GM12872 (cell line): ENCODE results near the gene CRADD.

ENCODE experiments used
- TF ChIP-seq, protein P1 (sequence below): IDR thresholded peaks from 3 replicates; pipeline ENCODE4 v1.5.1; 2011; ENCODE audit warnings: low read depth, mild to moderate bottlenecking, low read length, moderate library complexity; ENCODE audit not compliant: insufficient read depth

Gene CRADD

DNA sequence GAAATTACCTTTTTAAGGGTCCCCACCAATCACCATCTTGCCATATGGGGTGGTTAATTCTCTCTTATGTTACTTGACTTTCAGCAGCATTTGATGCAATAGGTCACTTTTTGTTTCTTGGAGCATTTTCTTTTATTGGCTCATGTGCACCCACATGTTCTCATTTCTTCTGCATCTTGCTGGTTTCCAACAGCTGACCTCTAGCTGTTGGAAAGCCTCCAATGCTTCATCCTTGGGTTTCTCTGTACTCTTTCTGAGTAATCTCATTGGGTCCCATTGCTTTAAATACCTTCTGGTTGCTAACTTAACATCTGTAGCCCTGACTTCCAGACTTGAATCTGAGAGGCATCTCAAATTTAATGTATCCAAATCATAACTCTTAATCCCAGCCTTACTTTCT, 116.8 kb downstream of the CRADD start:
- TF ChIP-seq, protein P1, sequence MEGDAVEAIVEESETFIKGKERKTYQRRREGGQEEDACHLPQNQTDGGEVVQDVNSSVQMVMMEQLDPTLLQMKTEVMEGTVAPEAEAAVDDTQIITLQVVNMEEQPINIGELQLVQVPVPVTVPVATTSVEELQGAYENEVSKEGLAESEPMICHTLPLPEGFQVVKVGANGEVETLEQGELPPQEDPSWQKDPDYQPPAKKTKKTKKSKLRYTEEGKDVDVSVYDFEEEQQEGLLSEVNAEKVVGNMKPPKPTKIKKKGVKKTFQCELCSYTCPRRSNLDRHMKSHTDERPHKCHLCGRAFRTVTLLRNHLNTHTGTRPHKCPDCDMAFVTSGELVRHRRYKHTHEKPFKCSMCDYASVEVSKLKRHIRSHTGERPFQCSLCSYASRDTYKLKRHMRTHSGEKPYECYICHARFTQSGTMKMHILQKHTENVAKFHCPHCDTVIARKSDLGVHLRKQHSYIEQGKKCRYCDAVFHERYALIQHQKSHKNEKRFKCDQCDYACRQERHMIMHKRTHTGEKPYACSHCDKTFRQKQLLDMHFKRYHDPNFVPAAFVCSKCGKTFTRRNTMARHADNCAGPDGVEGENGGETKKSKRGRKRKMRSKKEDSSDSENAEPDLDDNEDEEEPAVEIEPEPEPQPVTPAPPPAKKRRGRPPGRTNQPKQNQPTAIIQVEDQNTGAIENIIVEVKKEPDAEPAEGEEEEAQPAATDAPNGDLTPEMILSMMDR: no peak

DNA sequence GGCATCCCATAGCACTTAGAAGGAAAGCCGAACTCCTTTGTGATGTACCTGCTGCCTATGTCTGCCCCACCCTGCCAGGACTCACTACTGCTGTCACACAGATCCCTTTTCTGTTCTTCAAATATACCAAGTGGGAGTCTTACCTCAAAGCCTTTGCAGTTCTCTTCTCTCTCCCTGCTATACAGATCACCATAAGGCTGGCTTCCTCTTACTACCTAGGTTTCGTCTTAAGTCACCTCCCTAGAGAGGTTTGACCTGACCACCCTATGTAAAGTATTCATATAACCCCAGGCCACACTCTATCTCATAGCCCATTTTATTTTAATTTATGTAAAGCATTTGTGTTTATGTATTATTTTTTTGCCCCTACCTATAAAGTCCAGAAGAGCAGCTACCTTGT, 117.6 kb downstream of the CRADD start:
- TF ChIP-seq, protein P1: no peak

- TF ChIP-seq, protein P1: no peak
These were observed 118.2 kb downstream of the CRADD start for GRCh38 chr12:93795352-93795751.

GRCh38 chr12:93796729-93797128, 119.6 kb downstream of the CRADD start:
- TF ChIP-seq, protein P1: no peak

DNA sequence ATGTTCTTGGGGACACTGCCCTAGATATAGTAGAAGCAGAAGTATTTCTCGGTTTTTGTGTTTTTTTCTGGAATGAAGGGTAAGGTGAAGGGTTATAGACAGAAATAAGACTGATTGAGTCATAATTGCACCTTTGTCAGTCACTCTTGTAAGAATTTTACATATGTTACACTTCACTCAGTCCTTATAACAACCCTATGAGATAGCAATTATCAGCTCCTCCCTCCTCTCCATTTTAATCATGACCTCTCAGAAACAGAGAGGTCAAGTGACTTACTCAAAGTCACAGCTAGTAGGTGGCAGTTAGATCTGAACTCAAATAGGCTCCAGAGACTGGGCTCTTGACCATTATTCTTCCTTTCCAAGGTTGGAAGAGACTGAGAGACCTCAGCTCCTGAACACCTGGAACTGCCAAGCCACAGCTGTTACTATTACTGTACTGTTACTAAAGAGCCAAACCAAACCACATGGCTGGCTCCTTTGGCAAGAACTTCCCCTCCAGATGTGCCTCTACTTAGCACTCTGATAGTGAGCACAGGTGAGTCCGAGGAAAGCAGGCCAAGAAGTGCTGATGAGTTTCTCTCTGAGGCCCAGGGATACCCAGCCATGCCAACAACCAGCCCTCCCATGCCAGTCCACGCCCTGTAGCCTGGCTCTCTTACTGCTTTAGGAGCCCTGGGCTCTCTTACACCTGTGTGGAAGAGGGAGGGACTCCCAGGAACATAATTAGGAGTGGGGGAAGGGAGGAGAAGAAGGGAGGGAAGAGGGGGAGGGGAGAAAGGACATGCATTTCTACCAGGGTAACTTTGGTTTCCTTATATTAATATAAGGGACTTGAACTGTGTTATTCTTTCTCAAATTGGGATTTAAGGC, 121.3 kb downstream of the CRADD start:
- TF ChIP-seq, protein P1: no peak

GRCh38 chr12:93802293-93802692, 125.1 kb downstream of the CRADD start:
- TF ChIP-seq, protein P1: no peak

DNA sequence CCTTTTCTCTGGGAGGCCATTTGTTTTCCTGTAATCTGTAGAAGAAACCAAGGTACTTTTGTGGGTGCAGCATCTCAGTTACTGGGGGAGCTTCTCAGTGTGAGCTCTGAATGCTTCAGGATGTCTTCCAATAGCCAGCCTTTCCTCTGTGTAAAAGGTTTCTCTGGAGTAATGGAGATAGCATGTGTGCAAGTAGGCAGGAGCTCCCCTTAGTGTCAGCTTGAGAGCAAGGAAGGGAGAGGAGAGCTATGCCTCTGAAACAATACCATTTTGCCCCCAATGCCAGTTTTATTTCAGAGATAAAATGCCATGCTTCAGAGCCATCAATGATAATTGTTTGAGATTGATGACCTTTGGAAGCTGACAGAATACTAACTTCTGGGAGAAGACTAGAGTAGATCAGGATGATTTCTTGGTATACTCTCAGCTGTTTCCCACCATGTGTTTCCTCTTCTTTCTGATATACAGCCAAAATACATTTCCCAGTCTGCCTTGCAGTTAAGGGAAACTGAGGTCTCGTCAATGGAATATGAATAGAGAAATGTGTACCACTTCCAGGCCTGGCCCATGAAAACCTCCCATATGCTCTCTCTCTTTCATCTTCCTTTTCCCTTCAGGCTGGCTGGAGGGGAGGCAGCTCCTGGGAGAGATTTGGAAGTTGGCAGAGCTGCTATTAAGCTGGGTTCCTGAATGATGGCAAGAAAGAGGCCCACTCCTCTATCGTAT, 125.7 kb downstream of the CRADD start:
- TF ChIP-seq, protein P1: no peak
